Heart left ventricle (tissue), 16 donors: ENCODE measurements around the gene ZNF722. TPM values are rescaled to one million over a fixed set of nuclear protein-coding genes. Genes with fewer than 3 reads are reported as not detected.

Experiments used
- ATAC-seq, 4 donors: fragments of 200-7000 bp; cut with Tn5 transposase; one replicate each; pipeline ENCODE4 v1.9.1; 2020 to 2022; ENCODE audit warnings: moderate library complexity in 4 of 4, mild to moderate bottlenecking in 3 of 4, moderate number of reproducible peaks in 1 of 4
- DNase-seq, 5 donors: peaks; one replicate each; pipeline ENCODE4 v3.0.0-alpha.2; 2020
- H3K27ac ChIP-seq, 12 donors: fragments of 200-600 bp; sonication (generic) in 4 of 12; one replicate each; pipeline versions ENCODE4 v1.5.0 to v1.8.0; 2016 to 2022; ENCODE audit warnings: mild to moderate bottlenecking in 2 of 12
- H3K27me3 ChIP-seq, 9 donors: fragments of 200-600 bp; sonication (generic) in 2 of 9; one replicate each; pipeline versions ENCODE4 v1.5.1 to v1.8.0; 2016 to 2022; ENCODE audit warnings: mild to moderate bottlenecking in 3 of 9
- H3K36me3 ChIP-seq, 9 donors: fragments of 200-600 bp; sonication (generic) in 2 of 9; one replicate each; pipeline versions ENCODE4 v1.5.0 to v1.8.0; 2018 to 2022; ENCODE audit warnings: mild to moderate bottlenecking in 2 of 9
- H3K4me1 ChIP-seq, 12 donors: fragments of 200-600 bp; sonication (generic) in 4 of 12; one replicate each; pipeline versions ENCODE4 v1.5.0 to v1.8.0; 2016 to 2022; ENCODE audit warnings: mild to moderate bottlenecking in 3 of 12
- H3K4me3 ChIP-seq, 12 donors: fragments of 200-600 bp; sonication (generic) in 4 of 12; one replicate each; pipeline versions ENCODE4 v1.5.0 to v1.8.0; 2017 to 2022; ENCODE audit warnings: mild to moderate bottlenecking in 9 of 12, moderate library complexity in 4 of 12
- H3K9me3 ChIP-seq, 12 donors: fragments of 200-600 bp; sonication (generic) in 4 of 12; one replicate each; pipeline versions ENCODE4 v1.5.0 to v1.8.0; 2016 to 2022; ENCODE audit warnings: mild to moderate bottlenecking in 1 of 12
- CTCF ChIP-seq, 12 donors: fragments of 200-600 bp; sonication (generic) in 4 of 12; IDR thresholded peaks; one replicate each; pipeline versions ENCODE4 v1.5.0 to v1.8.0; 2018 to 2022; ENCODE audit warnings: antibody characterized with exemption in 12 of 12, mild to moderate bottlenecking in 5 of 12
- POLR2A ChIP-seq, 2 donors: fragments of 450-650 bp; IDR thresholded peaks; one replicate each; pipeline ENCODE4 v1.6.1; 2017; ENCODE audit warnings: antibody characterized with exemption in 2 of 2, mild to moderate bottlenecking in 2 of 2, moderate library complexity in 2 of 2
- WGBS, 4 donors: extraction: QIAGEN DNeasy Blood & Tissue Kit in 2 of 4; methylation state at CpG; one replicate each; pipeline versions ENCODE4 v1.1.5 to v1.1.7; 2013 to 2018; 5-methylcytosine and 5-hydroxymethylcytosine counted together
- intact Hi-C, 10 donors: fragments of 100-400 bp; cut with DNase I; formaldehyde crosslinking; loops; one replicate each; pipeline versions ENCODE4 v1.11.1 to v1.14.2; 2022
- polyA plus RNA-seq, 2 donors: library from polyadenylated mRNA; stranded (reverse); fragments of 200-250 nt; gene quantifications; one replicate each; pipeline ENCODE4 v1.2.3, GENCODE V29; 2013
- total RNA-seq, 9 donors: library from RNA; depleted of rRNA in 2 of 9; stranded (reverse); fragments of >200 nt in 2 of 9; fragmentation: NEBNext Ultra II Directional in 3 of 9; extraction: Animal tissue kit (Norgen Biotek cat#: 25700) in 3 of 9; gene quantifications; one replicate each; pipeline versions ENCODE4 v1.1.0 to v1.2.4, GENCODE V29; 2016 to 2023
- donor health status: ischemic (EF 13 %, LVEDD 7.1; RV severe dilation, severe dysfunction).
- donor health status: healthy with polysubstance abuse.
- donor health status: DM: no; HTN: yes; CAD: no.
- donor health status: DM: no; HTN: no; CAD: no.
- donor health status: ischemic (EF 25% LVEDD 6.9; RV normal size, moderate dysfunction).
- donor health status: ischemic (EF 25% LVEDD 5.7; RV mildly dilated, moderate dysfunction).
- donor health status: healthy.
- donor health status: DM: yes; HTN: yes; CAD: no.
- donor health status: ischemic (EF 35%, LVEDD 5.7; RV mildly dilated, moderate dysfunction).
- donor health status: nonischemic (EF 11% LVEDD 7.7; RV severe dilation, severe dysfunction).
- donor health status: DM: yes; HTN: yes; CAD: no.
- donor health status: PGD.
- donor health status: ischemic (EF 29% LVEDD 5.4; RV normal size, mild dysfunction).
- donor health status: nonischemic (EF 23%, LVEDD 6.1; RV moderate dilation, normal function).

The ZNF722 gene
- total and polyA plus RNA-seq, 11 donors, result not detected

DNA sequence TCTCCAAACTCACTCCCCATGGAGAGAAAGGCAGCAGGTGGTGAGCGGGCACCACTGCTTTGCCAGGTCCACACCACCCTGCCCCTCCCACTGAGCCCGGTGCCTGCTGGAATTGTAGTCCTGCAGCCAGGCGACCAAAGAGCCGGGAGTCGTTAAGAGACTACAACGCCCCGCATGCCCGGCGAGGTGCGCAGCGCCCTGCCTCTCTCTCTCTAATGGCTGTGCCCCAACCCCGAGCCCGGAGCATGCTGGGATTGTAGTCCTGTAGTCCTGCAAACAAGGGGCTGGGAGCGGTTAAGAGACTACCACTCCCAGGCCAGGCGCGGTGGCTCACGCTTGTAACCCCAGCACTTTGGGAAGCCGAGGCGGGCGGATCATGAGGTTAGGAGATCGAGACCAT is 38.4 kb downstream of the ZNF722 start:
- peak overlapping the region in 3 of 12 donors; percentile 22 to 26 (median 24) for H3K4me3 ChIP-seq
- peaks cover 0 to 89% (median 42%) of the 10 kb centered on the region in 12 donors for H3K9me3 ChIP-seq

DNA sequence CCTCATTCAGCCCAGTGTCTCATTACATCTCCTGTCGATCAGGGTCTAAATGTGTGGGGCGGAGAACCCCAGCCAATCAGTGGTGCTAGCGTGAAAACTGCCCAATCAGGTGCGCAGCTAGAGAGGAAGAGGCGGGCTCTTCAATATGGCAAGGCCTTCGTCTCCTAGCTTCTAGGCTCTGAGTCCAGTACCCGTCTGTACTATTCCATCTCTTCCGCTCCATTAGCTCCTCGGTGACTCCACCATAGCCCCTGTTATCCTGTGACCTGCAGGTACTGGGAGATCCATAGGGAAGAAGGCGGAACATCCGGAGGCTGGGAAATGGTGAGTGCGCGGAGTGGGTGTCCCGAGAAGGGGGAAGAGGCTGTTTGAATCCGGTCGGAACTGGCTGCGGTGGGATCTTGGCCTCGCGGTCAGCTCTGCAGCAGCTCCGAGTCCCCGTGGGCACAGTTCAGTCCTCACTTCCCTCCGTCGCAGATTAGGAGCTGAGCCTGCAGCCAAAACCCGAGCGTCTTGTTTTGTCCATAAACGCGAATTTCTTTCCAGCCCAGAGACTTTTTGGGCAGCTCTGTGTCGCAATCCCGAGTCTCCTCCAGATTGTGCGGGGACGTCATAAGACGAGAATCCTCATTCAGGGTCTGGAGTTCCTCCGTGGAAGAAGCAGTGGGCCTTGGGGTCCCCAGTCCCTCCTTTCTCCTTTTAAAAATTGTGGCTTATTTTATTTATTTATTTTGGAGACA is 46.8 kb downstream of the ZNF722 start, which contains the start of gene ZNF727:
TSS of gene ZNF727 (plus strand) at position 134 of the 740 bp plus-strand sequence. CDS start at position 322, 188 bp downstream.
- H3K27me3 ChIP-seq, result no peaks in the 10 kb centered on the region
- WGBS, 4 donors, result 4 to 38% (median 9%) methylated on average over 24 to 33 of the region's 33 CpGs
- TF ChIP-seq CTCF (IDR thresholded peaks at IDR 0.05), result no peak
- no peak for TF ChIP-seq POLR2A (IDR thresholded peaks at IDR 0.05)
- DNase-seq (peak; percentile 68 to 85 (median 79)), ATAC-seq (peak; percentile 99 to 100 (median 99))
- H3K9me3 ChIP-seq, result peaks cover 0 to 39% (median 8%) of the 10 kb centered on the region in 12 donors
- H3K27ac ChIP-seq, result peak within 1 kb of the TSS; percentile 51 to 92 (median 80)
- intact Hi-C loops, result loop anchor here in 2 of 10 donors (10.0 kb wide), 1 partner anchor 121 kb away; no protein-coding TSS in a partner anchor
- peak within 1 kb of the TSS; percentile 43 to 87 (median 64) for H3K4me3 ChIP-seq
- peaks cover 0 to 16% (median 2%) of the 10 kb centered on the region in 12 donors for H3K4me1 ChIP-seq
- no peaks in the 10 kb centered on the region for H3K36me3 ChIP-seq

More for the DNA sequence above, 38.4 kb downstream of the ZNF722 start:
- WGBS, 4 donors, result 11 to 49% (median 18%) methylated on average over 15 to 21 of the region's 21 CpGs
- no peaks in the 10 kb centered on the region for H3K36me3 ChIP-seq
- H3K27me3 ChIP-seq, result peaks cover 0 to 13% (median 0%) of the 10 kb centered on the region in 9 donors
- TF ChIP-seq CTCF (IDR thresholded peaks at IDR 0.05) (no peak), POLR2A (IDR thresholded peaks at IDR 0.05) (no peak)
- no peaks in the 10 kb centered on the region for H3K4me1 ChIP-seq
- ATAC-seq (peak; percentile 32 to 86 (median 79)), DNase-seq (peak in 3 of 5 donors; percentile 11 to 42 (median 38))
- no peak overlapping the region for H3K27ac ChIP-seq
- intact Hi-C loops, result no loop called here

- intact Hi-C loops, result loop anchor here in 2 of 10 donors (10.0 kb wide), 1 partner anchor 121 kb away; no protein-coding TSS in a partner anchor
- no peak for DNase-seq
- H3K27me3 ChIP-seq, result no peaks in the 10 kb centered on the region
- 8 to 49% (median 25%) methylated on average over 12 of the region's 12 CpGs for WGBS, 4 donors
- H3K4me1 ChIP-seq, result peaks cover 0 to 16% (median 2%) of the 10 kb centered on the region in 12 donors
- no peak for TF ChIP-seq POLR2A (IDR thresholded peaks at IDR 0.05)
- no peak for TF ChIP-seq CTCF (IDR thresholded peaks at IDR 0.05)
- H3K36me3 ChIP-seq, result no peaks in the 10 kb centered on the region
- peaks cover 0 to 36% (median 7%) of the 10 kb centered on the region in 12 donors for H3K9me3 ChIP-seq
- ATAC-seq, result peak in 2 of 4 donors; percentile 24 to 25
- peak overlapping the region; percentile 43 to 87 (median 64) for H3K4me3 ChIP-seq
- H3K27ac ChIP-seq, result peak overlapping the region in 10 of 12 donors; percentile 51 to 92 (median 82)
Observed at GRCh38 chr7:64046041-64046389, 47.4 kb downstream of the ZNF722 start.

Other genes starting within 250 kb of the ZNF722 start
- gene ZNF727, start 46.6 kb downstream of the ZNF722 start, total RNA-seq, result 1 to 10 TPM in 7 of 9 donors, under 1 TPM in 1, not detected in 1; 0.77 to 6.2 (median 2.9) TPM
- under 1 TPM in 1 of 2 donors, not detected in 1; 0.19 TPM for gene ZNF727, start 46.6 kb downstream of the ZNF722 start, polyA plus RNA-seq
- not detected for gene ZNF735, start 208.4 kb downstream of the ZNF722 start, total RNA-seq
- gene ZNF735, start 208.4 kb downstream of the ZNF722 start, polyA plus RNA-seq, result not detected
- not detected for gene ZNF679, start 229.6 kb downstream of the ZNF722 start, total RNA-seq
- not detected for gene ZNF679, start 229.6 kb downstream of the ZNF722 start, polyA plus RNA-seq